Measurements from ENCODE around the gene NECTIN2. TPM values are rescaled to one million over a fixed set of nuclear protein-coding genes. Genes with fewer than 3 reads are reported as not detected.
"Not testable (repeated sequence)": the region's sequence is repeated elsewhere in the genome, so short reads cannot be mapped to it uniquely, and the experiment has no call there.

The NECTIN2 gene
- total RNA-seq, 2 donors from 2014 or later = 1.3 to 1.6 TPM

- not testable (repeated sequence) for ATAC-seq; H3K27ac Mint-ChIP-seq; H3K9me3 Mint-ChIP-seq; H3K4me1 Mint-ChIP-seq (ENCODE audit: low read depth in 2 of 2); DNase-seq (ENCODE audit: low spot score); H3K36me3 Mint-ChIP-seq
- Mint-ChIP-seq H3K4me3 (peak overlapping the region; percentile 28), H3K27me3 (peaks cover 17 to 21% of the 10 kb centered on the region in 2 donors)
Measured at GRCh38 chr19:44926245-44927077, 80.4 kb downstream of the NECTIN2 start.

- DNase-seq (ENCODE audit: low spot score) (no peak), ATAC-seq (no peak)
- Mint-ChIP-seq H3K9me3 (no peaks in the 10 kb centered on the region), H3K27ac (no peak overlapping the region), H3K4me1 (ENCODE audit: low read depth in 2 of 2) (peaks cover 5 to 10% of the 10 kb centered on the region in 2 donors), H3K36me3 (no peaks in the 10 kb centered on the region), H3K4me3 (no peak overlapping the region), H3K27me3 (peaks cover 17 to 21% of the 10 kb centered on the region in 2 donors)
Measured at GRCh38 chr19:44927746-44928145, 81.6 kb downstream of the NECTIN2 start.

DNA sequence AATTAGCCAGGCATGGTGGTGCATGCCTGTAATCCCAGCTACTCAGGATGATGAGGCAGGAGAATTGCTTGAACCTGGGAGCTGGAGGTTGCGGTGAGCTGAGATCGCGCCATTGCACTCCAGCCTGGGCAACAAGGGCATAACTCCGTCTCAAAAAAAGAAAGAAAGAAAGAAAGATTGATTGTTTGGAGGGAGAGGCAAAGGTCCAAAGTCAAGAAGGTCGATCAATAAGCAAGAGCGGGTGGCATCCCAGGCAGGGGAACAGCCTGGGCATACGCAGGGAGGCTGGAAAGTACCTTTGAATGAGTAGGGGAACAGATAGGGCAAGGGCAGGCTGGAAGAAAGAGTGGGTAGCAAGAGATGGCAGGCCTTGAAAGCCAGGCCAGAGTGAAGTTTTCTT lies 84.0 kb downstream of the NECTIN2 start:
- Mint-ChIP-seq H3K4me3 (no peak overlapping the region), H3K36me3 (no peaks in the 10 kb centered on the region), H3K27me3 (peaks cover 17 to 21% of the 10 kb centered on the region in 2 donors), H3K9me3 (no peaks in the 10 kb centered on the region), H3K27ac (no peak overlapping the region), H3K4me1 (ENCODE audit: low read depth in 2 of 2) (peaks cover 5 to 9% of the 10 kb centered on the region in 2 donors)
- no peak for ATAC-seq
- DNase-seq (ENCODE audit: low spot score) = no peak

GRCh38 chr19:44931541-44931940 lies 85.4 kb downstream of the NECTIN2 start:
- H3K27me3 Mint-ChIP-seq = peaks cover 9 to 10% of the 10 kb centered on the region in 2 donors
- H3K9me3 Mint-ChIP-seq = no peaks in the 10 kb centered on the region
- ATAC-seq (no peak), DNase-seq (ENCODE audit: low spot score) (no peak)
- H3K4me1 Mint-ChIP-seq (ENCODE audit: low read depth in 2 of 2) = peaks cover under 1 to 3% of the 10 kb centered on the region in 2 donors
- H3K4me3 Mint-ChIP-seq = no peak overlapping the region
- H3K36me3 Mint-ChIP-seq = no peaks in the 10 kb centered on the region
- H3K27ac Mint-ChIP-seq = no peak overlapping the region

Other genes starting within 250 kb of the NECTIN2 start
- not detected for gene IGSF23, start 232.7 kb upstream of the NECTIN2 start, total RNA-seq
- gene PVR, start 202.4 kb upstream of the NECTIN2 start, total RNA-seq = 10 to 100 TPM; 11.7 to 20.3 TPM
- gene CEACAM19, start 174.8 kb upstream of the NECTIN2 start, total RNA-seq = 1 to 10 TPM; 1.6 to 1.9 TPM
- not detected for gene CEACAM16, start 147.1 kb upstream of the NECTIN2 start, total RNA-seq
- 100 to 1,000 TPM; 117 to 122 TPM for gene BCL3, start 97.6 kb upstream of the NECTIN2 start, total RNA-seq
- not detected for gene CBLC, start 68.4 kb upstream of the NECTIN2 start, total RNA-seq
- not detected for gene BCAM, start 37.2 kb upstream of the NECTIN2 start, total RNA-seq
- gene TOMM40, start 45.0 kb downstream of the NECTIN2 start, total RNA-seq = 100 to 1,000 TPM; 119 to 240 TPM
- gene APOE, start 59.5 kb downstream of the NECTIN2 start, total RNA-seq = 1 to 10 TPM; 1.5 to 1.6 TPM
- not detected for gene APOC1, start 68.3 kb downstream of the NECTIN2 start, total RNA-seq
- not detected for gene APOC4, start 95.9 kb downstream of the NECTIN2 start, total RNA-seq
- 1 to 10 TPM in 1 of 2 donors, not detected in 1; 4.6 TPM for gene APOC2, start 99.8 kb downstream of the NECTIN2 start, total RNA-seq
- 100 to 1,000 TPM in 1 of 2 donors, 10 to 100 TPM in 1; 90.9 to 116 TPM for gene CLPTM1, start 109.1 kb downstream of the NECTIN2 start, total RNA-seq
- 10 to 100 TPM; 47.0 to 81.6 TPM for gene RELB, start 155.2 kb downstream of the NECTIN2 start, total RNA-seq
- gene CLASRP, start 192.7 kb downstream of the NECTIN2 start, total RNA-seq = 100 to 1,000 TPM in 1 of 2 donors, 10 to 100 TPM in 1; 84.1 to 147 TPM
- 1 to 10 TPM; 5.0 to 5.5 TPM for gene ZNF296, start 230.2 kb downstream of the NECTIN2 start, total RNA-seq
- 10 to 100 TPM; 59.0 TPM for gene GEMIN7, start 233.0 kb downstream of the NECTIN2 start, total RNA-seq
- gene PPP1R37, start 246.9 kb downstream of the NECTIN2 start, total RNA-seq = 10 to 100 TPM; 18.1 to 36.3 TPM